Breast epithelium (tissue), 3 donors: Measurements from ENCODE around the gene DPH1.

Experiments used
- CTCF ChIP-seq, 3 donors: fragments of 450-650 bp; IDR thresholded peaks; one replicate each; pipeline ENCODE4 v1.5.1; 2016 to 2017; ENCODE audit warnings: antibody characterized with exemption in 3 of 3, mild to moderate bottlenecking in 3 of 3, moderate library complexity in 3 of 3
- POLR2A ChIP-seq: fragments of 450-650 bp; IDR thresholded peaks from one replicate; pipeline ENCODE4 v1.6.1; 2016; ENCODE audit warnings: antibody characterized with exemption, mild to moderate bottlenecking, moderate library complexity
- POLR2AphosphoS5 ChIP-seq, 3 donors: sonication (generic); formaldehyde crosslinking; IDR thresholded peaks; one replicate each; pipeline ENCODE4 v1.6.1; 2017; ENCODE audit warnings: antibody characterized with exemption in 3 of 3

- TF ChIP-seq CTCF (IDR thresholded peaks at IDR 0.05) (no peak), POLR2A (no peak), POLR2AphosphoS5 (IDR thresholded peaks at IDR 0.05) (peak; percentile 26 to 61 (median 36))
These were observed 36.0 kb downstream of the DPH1 start for GRCh38 chr17:2065949-2066400.
